Measurements from ENCODE around the gene CAST. TPM values are rescaled to one million over a fixed set of nuclear protein-coding genes. Genes with fewer than 3 reads are reported as not detected.

Gene CAST
- total and polyA plus RNA-seq, 3 donors from 2014 or later, result 195 to 260 (median 241) TPM

DNA sequence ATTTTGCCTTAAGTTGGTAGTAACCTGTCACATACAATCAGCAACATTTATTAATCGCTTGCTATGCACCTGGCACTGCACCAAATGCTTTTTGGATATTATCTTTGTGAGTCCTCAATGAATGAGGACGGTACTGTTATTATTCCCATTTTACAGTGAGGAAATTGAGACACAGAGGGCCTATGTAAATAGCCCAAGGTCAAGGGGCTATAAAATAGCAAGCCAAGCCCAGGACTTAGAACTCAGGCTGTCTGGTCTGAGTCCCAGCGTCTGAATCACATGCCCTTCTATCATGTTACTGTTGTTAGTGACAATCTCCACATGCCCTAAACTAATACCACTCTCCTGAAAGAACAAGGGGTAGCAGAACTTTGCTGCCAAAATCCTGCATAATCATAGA is 85.5 kb downstream of the CAST start:
- Histone ChIP-seq H3K9me3 (no peaks in the 10 kb centered on the region), H3K4me3 (no peak overlapping the region), H3K27ac (no peak overlapping the region), H3K36me3 (ENCODE audit: low read depth, missing control alignments) (no peaks in the 10 kb centered on the region), H3K4me1 (peaks cover 2% of the 10 kb centered on the region), H3K27me3 (no peaks in the 10 kb centered on the region)
- no peak for DNase-seq
- TF ChIP-seq POLR2A (IDR thresholded peaks at IDR 0.05) (no peak), CTCF (IDR thresholded peaks at IDR 0.05) (no peak)
- 69% methylated on average over 3 of the region's 3 CpGs for WGBS, 2 donors
- intact Hi-C loops (cut with DNase I; ENCODE audit: low total_unique reads), result no loop called here

GRCh38 chr5:96750110-96750822 is 88.1 kb downstream of the CAST start:
- H3K36me3 ChIP-seq (ENCODE audit: low read depth, missing control alignments), result no peaks in the 10 kb centered on the region
- WGBS, 2 donors, result 93 to 95% methylated on average over 6 of the region's 6 CpGs

DNA sequence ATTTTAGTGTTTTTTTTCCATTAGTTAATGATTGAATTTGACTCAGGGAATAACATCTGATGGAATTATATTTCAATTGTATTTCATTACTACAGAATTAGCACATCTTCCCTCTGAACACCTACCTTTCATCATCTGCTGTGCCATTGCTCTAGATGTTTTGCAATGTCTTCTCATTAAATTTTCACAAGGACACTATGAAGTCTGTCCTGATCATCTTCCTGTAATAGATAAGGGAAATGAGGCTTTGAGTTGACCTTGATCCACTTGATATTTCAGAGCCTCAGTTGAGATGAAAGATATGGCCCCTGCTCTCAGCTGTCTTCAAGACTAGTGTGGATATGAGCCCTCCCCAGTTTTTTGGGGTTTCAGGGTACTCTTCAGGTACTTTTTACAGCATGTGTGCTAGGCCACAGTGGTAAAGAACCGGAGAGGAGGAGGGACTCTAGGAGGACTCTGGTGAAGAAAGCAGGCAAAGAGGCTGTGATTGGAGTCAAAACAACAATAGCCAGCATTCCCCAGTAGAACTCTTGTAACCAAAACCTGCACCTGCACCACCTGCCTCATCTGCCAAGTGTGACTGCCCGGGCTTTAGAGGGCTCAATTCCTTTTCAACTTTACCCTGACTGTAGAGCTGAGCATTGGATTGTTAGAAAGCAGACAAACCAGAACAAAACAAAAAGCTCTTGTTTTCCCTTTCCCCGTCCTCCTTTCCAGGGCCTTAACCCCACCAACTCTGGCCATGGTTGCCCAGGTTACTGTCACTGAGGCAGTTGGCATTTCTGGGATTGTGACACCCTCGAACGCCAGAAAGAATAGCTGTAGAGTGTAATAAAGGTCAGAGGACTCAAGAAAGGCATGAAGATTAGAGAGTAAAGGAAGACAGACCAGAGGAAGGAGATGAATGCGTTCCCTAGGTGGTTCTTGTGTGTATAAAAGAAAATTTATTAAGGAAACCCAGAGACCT is 89.3 kb downstream of the CAST start:
- Histone ChIP-seq H3K27me3 (no peaks in the 10 kb centered on the region), H3K4me1 (peaks cover 2% of the 10 kb centered on the region), H3K27ac (no peak overlapping the region), H3K9me3 (no peaks in the 10 kb centered on the region), H3K36me3 (ENCODE audit: low read depth, missing control alignments) (no peaks in the 10 kb centered on the region), H3K4me3 (no peak overlapping the region)
- no peak for TF ChIP-seq POLR2A (IDR thresholded peaks at IDR 0.05)
- TF ChIP-seq CTCF (IDR thresholded peaks at IDR 0.05), result no peak
- no peak for DNase-seq
- intact Hi-C loops (cut with DNase I; ENCODE audit: low total_unique reads), result no loop called here
- 60 to 64% methylated on average over 6 of the region's 6 CpGs for WGBS, 2 donors

More at GRCh38 chr5:96750110-96750822, 88.1 kb downstream of the CAST start:
- TF ChIP-seq CTCF (IDR thresholded peaks at IDR 0.05) (no peak), POLR2A (IDR thresholded peaks at IDR 0.05) (no peak)
- Histone ChIP-seq H3K4me1 (peaks cover 2% of the 10 kb centered on the region), H3K27me3 (no peaks in the 10 kb centered on the region), H3K9me3 (no peaks in the 10 kb centered on the region), H3K4me3 (no peak overlapping the region), H3K27ac (no peak overlapping the region)
- DNase-seq, result no peak
- intact Hi-C loops (cut with DNase I; ENCODE audit: low total_unique reads), result no loop called here

DNA sequence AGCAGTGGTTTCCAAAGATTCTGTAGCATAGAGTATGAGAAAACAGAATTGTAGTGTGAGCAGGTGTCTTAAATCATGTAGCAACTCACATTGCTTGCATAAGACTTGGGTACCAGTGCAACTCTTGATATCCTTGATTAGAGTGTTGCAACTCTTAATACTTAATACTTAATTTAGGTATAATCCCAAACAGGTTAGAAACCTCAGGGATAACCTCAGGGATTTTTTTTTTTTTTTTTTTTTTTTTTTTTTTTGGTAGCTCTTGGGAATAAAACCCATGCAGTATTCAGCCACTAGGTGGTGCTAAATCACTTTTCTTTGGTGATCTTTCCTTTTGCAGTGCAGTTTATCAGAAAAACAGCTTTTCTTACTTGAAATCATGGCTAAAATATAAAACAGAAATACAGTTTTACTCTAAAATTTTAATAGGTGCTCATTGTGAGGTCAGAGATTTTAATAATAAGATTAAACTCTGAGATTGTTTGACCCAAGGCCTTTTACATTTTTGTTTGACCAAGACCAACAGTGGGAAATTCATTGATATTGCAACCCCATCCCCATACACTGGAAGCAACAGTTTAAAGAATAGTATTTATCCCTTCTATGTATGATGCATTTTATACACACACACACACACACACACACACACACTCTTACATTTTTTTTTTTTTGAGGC is 90.3 kb downstream of the CAST start:
- H3K9me3 ChIP-seq, result no peaks in the 10 kb centered on the region
- peaks cover 2% of the 10 kb centered on the region for H3K4me1 ChIP-seq
- intact Hi-C loops (cut with DNase I; ENCODE audit: low total_unique reads), result no loop called here
- H3K27me3 ChIP-seq, result no peaks in the 10 kb centered on the region
- no peaks in the 10 kb centered on the region for H3K36me3 ChIP-seq (ENCODE audit: low read depth, missing control alignments)
- H3K4me3 ChIP-seq, result no peak overlapping the region
- peak; percentile 40 for DNase-seq
- TF ChIP-seq CTCF (IDR thresholded peaks at IDR 0.05), result peak in 1 of 3 experiments; percentile 76
- TF ChIP-seq POLR2A (IDR thresholded peaks at IDR 0.05), result no peak
- H3K27ac ChIP-seq, result no peak overlapping the region
